K562 (cell line): ENCODE results near the gene DNAJB6. TPM values are rescaled to one million over a fixed set of nuclear protein-coding genes. Genes with fewer than 3 reads are reported as not detected.

ENCODE experiments used
- BCL6 ChIP-seq: fragments of 250-450 bp; sonication (Bioruptor Pico); IDR thresholded peaks from 2 replicates; pipeline ENCODE4 v1.4.0; 2020
- CHD1 ChIP-seq: fragments of 200-600 bp; sonication (generic); IDR thresholded peaks from one replicate; pipeline ENCODE4 v1.6.1; 2012; ENCODE audit warnings: mild to moderate bottlenecking, moderate library complexity, low read length, inconsistent platforms
- ESRRA ChIP-seq: fragments of 450-650 bp; IDR thresholded peaks from 2 replicates; pipeline ENCODE4 v1.6.1; 2014; ENCODE audit warnings: low read depth, mild to moderate bottlenecking, moderate library complexity, borderline replicate concordance
- ETV6 ChIP-seq, 3 experiments: fragments of 150-350 bp in 1 of 3; sonication (generic) in 1 of 3; formaldehyde crosslinking in 1 of 3; IDR thresholded peaks; 2 replicates each; pipeline versions ENCODE4 v1.6.1 to v1.8.0; 2014 to 2022; ENCODE audit warnings: borderline replicate concordance in 2 of 3, low read depth in 2 of 3, antibody characterized with exemption in 1 of 3, low read length in 1 of 3, mild to moderate bottlenecking in 1 of 3, missing genetic modification reagents in 1 of 3
- GABPA ChIP-seq: fragments of 200-800 bp; sonication (Bioruptor generic); conservative IDR thresholded peaks from 2 replicates; pipeline ENCODE4 v1.6.1; 2016; ENCODE audit warnings: low read depth, missing genetic modification characterization, missing compliant biosample characterization
- HDAC6 ChIP-seq: IDR thresholded peaks from 2 replicates; pipeline ENCODE4 v1.6.1; 2012; ENCODE audit warnings: low read depth, mild to moderate bottlenecking, control low read depth, inconsistent platforms, low read length, moderate library complexity
- HEY1 ChIP-seq: fragments of 250-450 bp; sonication (Bioruptor Pico); IDR thresholded peaks from 2 replicates; pipeline ENCODE4 v1.5.0; 2020; ENCODE audit warnings: mild to moderate bottlenecking, moderate library complexity, borderline replicate concordance
- NCOA4 ChIP-seq: fragments of 450-650 bp; IDR thresholded peaks from 2 replicates; pipeline ENCODE4 v1.6.1; 2018; ENCODE audit warnings: mild to moderate bottlenecking; ENCODE audit not compliant: partially characterized antibody
- NR2F6 ChIP-seq: fragments of 450-650 bp; formaldehyde crosslinking; IDR thresholded peaks from 2 replicates; pipeline ENCODE4 v1.4.0; 2020; ENCODE audit warnings: mild to moderate bottlenecking
- SIN3B ChIP-seq: fragments of 450-650 bp; IDR thresholded peaks from 2 replicates; pipeline ENCODE4 v1.6.1; 2017; ENCODE audit warnings: low read depth, mild to moderate bottlenecking, moderate library complexity
- SMARCA4 ChIP-seq: fragments of 450-650 bp; IDR thresholded peaks from 2 replicates; pipeline ENCODE4 v1.6.1; 2016
- TAF1 ChIP-seq: IDR thresholded peaks from 2 replicates; pipeline ENCODE4 v1.6.1; 2011; ENCODE audit warnings: mild to moderate bottlenecking, low read length, moderate library complexity; ENCODE audit not compliant: insufficient read depth, control insufficient read depth, severe bottlenecking; ENCODE audit errors: extremely low read depth
- TAF9B ChIP-seq: fragments of 450-650 bp; IDR thresholded peaks from 2 replicates; pipeline ENCODE4 v1.6.1; 2018; ENCODE audit warnings: mild to moderate bottlenecking; ENCODE audit not compliant: partially characterized antibody
- U2AF1 ChIP-seq: fragments of 200-400 bp; formaldehyde crosslinking; optimal IDR thresholded peaks from 2 replicates; pipeline ENCODE3; 2017; ENCODE audit warnings: mild to moderate bottlenecking, low read depth, low read length, moderate library complexity
- XRCC4 ChIP-seq: IDR thresholded peaks from one replicate; pipeline ENCODE4 v1.6.1; 2011; ENCODE audit not compliant: insufficient read depth, insufficient read length; ENCODE audit errors: extremely low read depth
- ZNF212 ChIP-seq: fragments of 450-650 bp; formaldehyde crosslinking; IDR thresholded peaks from 2 replicates; pipeline ENCODE4 v1.4.0; 2020; ENCODE audit warnings: mild to moderate bottlenecking
- polyA plus RNA-seq, 8 experiments: library from polyadenylated mRNA; depleted of rRNA in 4 of 8; stranded (reverse) in 5 of 8; unstranded in 3 of 8; fragments of >200 nt; fragmentation: Nextera tagmentation in 2 of 8; fragmentation: Illumina TruSeq in 1 of 8; extraction: Ambion mirVana in 2 of 8; extraction: Trizol in 1 of 8; gene quantifications; 2 replicates each; pipeline versions ENCODE4 v1.2.1 to v1.2.3, GENCODE V29; 2011 to 2014; ENCODE audit warnings: inconsistent platforms in 1 of 8, missing spikeins in 1 of 8
- total RNA-seq, 7 experiments: library from RNA; depleted of rRNA in 6 of 7; stranded (reverse); fragments of >200 nt in 6 of 7; fragmentation: Illumina TruSeq in 2 of 7; extraction: Trizol in 2 of 7; gene quantifications; 2 replicates each; pipeline versions ENCODE4 v1.2.1 to v1.2.3, GENCODE V29; 2011 to 2021; ENCODE audit warnings: low replicate concordance in 1 of 7
- TF ChIP-seq, protein P1 (sequence below): fragments of 250-450 bp; sonication (Bioruptor Pico); IDR thresholded peaks from 2 replicates; pipeline ENCODE4 v1.8.0; 2021; ENCODE audit warnings: moderate library complexity, mild to moderate bottlenecking, inconsistent platforms
- TF ChIP-seq, protein P2 (sequence below): fragments of 450-650 bp; IDR thresholded peaks from 2 replicates; pipeline ENCODE4 v1.6.1; 2016
- TF ChIP-seq, protein P3 (sequence below): conservative IDR thresholded peaks from 2 replicates; pipeline ENCODE4 v1.6.1; 2011; ENCODE audit warnings: low read depth, mild to moderate bottlenecking, low read length; ENCODE audit not compliant: control insufficient read depth
- TF ChIP-seq, protein P4 (sequence below), 3 experiments: fragments of 200-800 bp in 1 of 3; fragments of 250-450 bp in 1 of 3; fragments of 450-650 bp in 1 of 3; sonication (Bioruptor Pico) in 1 of 3; sonication (Bioruptor generic) in 1 of 3; formaldehyde crosslinking in 1 of 3; IDR thresholded peaks; 2 replicates each; pipeline versions ENCODE4 v1.6.1 to v1.8.0; 2016 to 2022; ENCODE audit warnings: mild to moderate bottlenecking in 2 of 3, missing genetic modification characterization in 2 of 3, missing compliant biosample characterization in 1 of 3, moderate library complexity in 1 of 3

Gene DNAJB6
- total and polyA plus RNA-seq, 9 of the 15 experiments (the other 6 are each of a cell fraction or from before 2014, with no cell fraction given) = 84.5 to 158 (median 135) TPM

DNA sequence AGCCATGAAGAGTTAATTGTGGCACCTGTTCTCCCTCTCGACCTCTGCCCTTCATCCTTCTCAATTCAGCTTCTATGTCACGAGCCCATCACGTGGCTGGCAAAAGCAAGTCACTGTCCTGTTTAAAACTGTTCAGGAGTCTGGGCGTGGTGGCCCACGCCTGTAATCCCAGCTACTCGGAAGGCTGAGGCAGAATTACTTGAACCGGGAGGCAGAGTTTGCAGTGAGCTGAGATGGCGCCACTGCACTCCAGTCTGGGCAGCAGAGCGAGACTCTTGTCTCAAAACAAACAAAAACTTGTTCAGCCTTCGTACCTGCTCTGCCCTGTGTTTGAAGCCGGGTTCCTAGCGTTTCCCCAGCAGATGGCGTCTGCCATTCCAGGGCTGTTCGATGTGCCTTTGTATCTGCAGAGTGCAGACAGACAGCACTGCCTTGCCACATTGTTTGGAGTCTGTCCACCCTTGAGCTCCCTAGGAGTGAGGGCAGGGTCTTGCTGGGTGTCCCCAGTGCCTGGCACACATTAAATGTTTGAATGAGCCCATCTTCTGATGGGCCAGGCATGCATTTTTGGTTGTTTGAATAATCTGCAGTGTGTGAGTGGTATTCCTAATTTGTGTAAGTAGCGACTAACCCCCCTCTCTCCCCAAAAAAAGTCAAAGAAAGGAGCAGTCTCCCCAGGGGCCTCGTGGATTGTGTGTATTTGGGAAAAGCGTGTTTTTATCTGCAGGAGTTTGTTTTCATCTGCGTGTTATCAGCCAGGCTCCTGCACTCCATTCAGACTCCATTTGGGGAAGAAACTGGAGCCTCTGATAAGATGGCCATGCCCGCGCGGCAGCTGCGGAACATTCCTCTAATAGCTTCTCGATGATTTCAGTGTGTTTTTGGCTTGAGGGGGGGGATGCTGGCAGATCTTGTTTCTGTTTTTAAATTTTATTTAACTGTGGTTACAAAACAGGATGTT, 61.2 kb downstream of the DNAJB6 start (continued):
- TF ChIP-seq NCOA4 = no peak
- TF ChIP-seq ETV6 (IDR thresholded peaks at IDR 0.05; ENCODE audit: borderline replicate concordance in 1 of 2, low read depth in 2 of 2, low read length in 1 of 2) = 0 out of 4 replicates have a peak, but pooled peaks of 1 of the 2 experiments have one; percentile 30
- no peak for TF ChIP-seq ETV6 (CRISPR knock-in tag; IDR thresholded peaks at IDR 0.05; ENCODE audit: borderline replicate concordance)
- TF ChIP-seq CHD1 = peak; percentile 62
- 0 out of 2 replicates have a peak, but pooled peaks have one; percentile 17 for TF ChIP-seq ESRRA
- no peak for TF ChIP-seq TAF1
- no peak for TF ChIP-seq U2AF1
- TF ChIP-seq, protein P1, sequence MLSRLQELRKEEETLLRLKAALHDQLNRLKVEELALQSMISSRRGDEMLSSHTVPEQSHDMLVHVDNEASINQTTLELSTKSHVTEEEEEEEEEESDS (CRISPR knock-in tag) = no peak
- TF ChIP-seq SMARCA4 = peak; percentile 94
- TF ChIP-seq, protein P2, sequence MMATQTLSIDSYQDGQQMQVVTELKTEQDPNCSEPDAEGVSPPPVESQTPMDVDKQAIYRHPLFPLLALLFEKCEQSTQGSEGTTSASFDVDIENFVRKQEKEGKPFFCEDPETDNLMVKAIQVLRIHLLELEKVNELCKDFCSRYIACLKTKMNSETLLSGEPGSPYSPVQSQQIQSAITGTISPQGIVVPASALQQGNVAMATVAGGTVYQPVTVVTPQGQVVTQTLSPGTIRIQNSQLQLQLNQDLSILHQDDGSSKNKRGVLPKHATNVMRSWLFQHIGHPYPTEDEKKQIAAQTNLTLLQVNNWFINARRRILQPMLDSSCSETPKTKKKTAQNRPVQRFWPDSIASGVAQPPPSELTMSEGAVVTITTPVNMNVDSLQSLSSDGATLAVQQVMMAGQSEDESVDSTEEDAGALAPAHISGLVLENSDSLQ = peak; percentile 52; the same call in 1 of the 2 replicates
- TF ChIP-seq HDAC6 = no peak
- 0 out of 2 replicates have a peak, but pooled peaks have one; percentile 31 for TF ChIP-seq GABPA
- no peak for TF ChIP-seq TAF9B
- TF ChIP-seq NR2F6 (CRISPR knock-in tag) = no peak
- no peak for TF ChIP-seq XRCC4
- TF ChIP-seq, protein P3, sequence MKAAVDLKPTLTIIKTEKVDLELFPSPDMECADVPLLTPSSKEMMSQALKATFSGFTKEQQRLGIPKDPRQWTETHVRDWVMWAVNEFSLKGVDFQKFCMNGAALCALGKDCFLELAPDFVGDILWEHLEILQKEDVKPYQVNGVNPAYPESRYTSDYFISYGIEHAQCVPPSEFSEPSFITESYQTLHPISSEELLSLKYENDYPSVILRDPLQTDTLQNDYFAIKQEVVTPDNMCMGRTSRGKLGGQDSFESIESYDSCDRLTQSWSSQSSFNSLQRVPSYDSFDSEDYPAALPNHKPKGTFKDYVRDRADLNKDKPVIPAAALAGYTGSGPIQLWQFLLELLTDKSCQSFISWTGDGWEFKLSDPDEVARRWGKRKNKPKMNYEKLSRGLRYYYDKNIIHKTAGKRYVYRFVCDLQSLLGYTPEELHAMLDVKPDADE = no peak
- no peak for TF ChIP-seq SIN3B
- TF ChIP-seq BCL6 (CRISPR knock-in tag) = no peak
- TF ChIP-seq, protein P4, sequence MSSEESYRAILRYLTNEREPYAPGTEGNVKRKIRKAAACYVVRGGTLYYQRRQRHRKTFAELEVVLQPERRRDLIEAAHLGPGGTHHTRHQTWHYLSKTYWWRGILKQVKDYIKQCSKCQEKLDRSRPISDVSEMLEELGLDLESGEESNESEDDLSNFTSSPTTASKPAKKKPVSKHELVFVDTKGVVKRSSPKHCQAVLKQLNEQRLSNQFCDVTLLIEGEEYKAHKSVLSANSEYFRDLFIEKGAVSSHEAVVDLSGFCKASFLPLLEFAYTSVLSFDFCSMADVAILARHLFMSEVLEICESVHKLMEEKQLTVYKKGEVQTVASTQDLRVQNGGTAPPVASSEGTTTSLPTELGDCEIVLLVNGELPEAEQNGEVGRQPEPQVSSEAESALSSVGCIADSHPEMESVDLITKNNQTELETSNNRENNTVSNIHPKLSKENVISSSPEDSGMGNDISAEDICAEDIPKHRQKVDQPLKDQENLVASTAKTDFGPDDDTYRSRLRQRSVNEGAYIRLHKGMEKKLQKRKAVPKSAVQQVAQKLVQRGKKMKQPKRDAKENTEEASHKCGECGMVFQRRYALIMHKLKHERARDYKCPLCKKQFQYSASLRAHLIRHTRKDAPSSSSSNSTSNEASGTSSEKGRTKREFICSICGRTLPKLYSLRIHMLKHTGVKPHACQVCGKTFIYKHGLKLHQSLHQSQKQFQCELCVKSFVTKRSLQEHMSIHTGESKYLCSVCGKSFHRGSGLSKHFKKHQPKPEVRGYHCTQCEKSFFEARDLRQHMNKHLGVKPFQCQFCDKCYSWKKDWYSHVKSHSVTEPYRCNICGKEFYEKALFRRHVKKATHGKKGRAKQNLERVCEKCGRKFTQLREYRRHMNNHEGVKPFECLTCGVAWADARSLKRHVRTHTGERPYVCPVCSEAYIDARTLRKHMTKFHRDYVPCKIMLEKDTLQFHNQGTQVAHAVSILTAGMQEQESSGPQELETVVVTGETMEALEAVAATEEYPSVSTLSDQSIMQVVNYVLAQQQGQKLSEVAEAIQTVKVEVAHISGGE (CRISPR knock-in tag; IDR thresholded peaks at IDR 0.05) = peak in 1 of 3 experiments; percentile 87; a peak in 2 of 6 replicates
- no peak for TF ChIP-seq ZNF212
- TF ChIP-seq HEY1 (CRISPR knock-in tag) = no peak
